ENCODE measurements around the gene INO80E. TPM values are rescaled to one million over a fixed set of nuclear protein-coding genes. Genes with fewer than 3 reads are reported as not detected.

Gene INO80E
- polyA plus RNA-seq, 1 experiment = 35.6 TPM

GRCh38 chr16:29975811-29976511 lies 20.1 kb upstream of the INO80E start:
- DNase-seq (ENCODE audit: low read depth) = no peak
- H3K36me3 ChIP-seq (ENCODE audit: control insufficient read depth, insufficient read depth, low read length) = peaks cover 29% of the 10 kb centered on the region
- no peak for TF ChIP-seq CTCF (IDR thresholded peaks at IDR 0.05; ENCODE audit: insufficient read depth, low read depth, low read length)
- CTCF ChIA-PET = interaction anchor here (0.9 to 1.8 kb wide), 4 partner anchors 11 to 128 kb away, joined by 3 to 4 read pairs (median 3); no protein-coding TSS in a partner anchor
- peak overlapping the region; percentile 83 for H3K4me3 ChIP-seq (ENCODE audit: low read depth, low read length)
- POLR2A ChIA-PET = no interaction called here
- H3K27me3 ChIP-seq (ENCODE audit: control insufficient read depth, insufficient read depth, low read length) = no peaks in the 10 kb centered on the region

GRCh38 chr16:29977063-29977825 lies 18.8 kb upstream of the INO80E start:
- DNase-seq (ENCODE audit: low read depth) = no peak
- TF ChIP-seq CTCF (IDR thresholded peaks at IDR 0.05; ENCODE audit: insufficient read depth, low read depth, low read length) = no peak
- ChIA-PET CTCF (interaction anchor here (1.2 to 1.3 kb wide), 2 partner anchors 12 to 16 kb away, joined by 3 read pairs; no protein-coding TSS in a partner anchor), POLR2A (no interaction called here)
- Histone ChIP-seq H3K4me3 (ENCODE audit: low read depth, low read length) (no peak overlapping the region), H3K36me3 (ENCODE audit: control insufficient read depth, insufficient read depth, low read length) (peaks cover 35% of the 10 kb centered on the region), H3K27me3 (ENCODE audit: control insufficient read depth, insufficient read depth, low read length) (no peaks in the 10 kb centered on the region)

GRCh38 chr16:29978081-29978480 lies 18.0 kb upstream of the INO80E start:
- TF ChIP-seq CTCF (IDR thresholded peaks at IDR 0.05; ENCODE audit: insufficient read depth, low read depth, low read length) = no peak
- no peaks in the 10 kb centered on the region for H3K27me3 ChIP-seq (ENCODE audit: control insufficient read depth, insufficient read depth, low read length)
- no peak overlapping the region for H3K4me3 ChIP-seq (ENCODE audit: low read depth, low read length)
- ChIA-PET POLR2A (no interaction called here), CTCF (interaction anchor here (0.6 kb wide), 1 partner anchor 661 kb away, joined by 3 read pairs; no protein-coding TSS in a partner anchor)
- DNase-seq (ENCODE audit: low read depth) = no peak
- peaks cover 41% of the 10 kb centered on the region for H3K36me3 ChIP-seq (ENCODE audit: control insufficient read depth, insufficient read depth, low read length)

GRCh38 chr16:29978564-29979270 lies 17.3 kb upstream of the INO80E start:
- Histone ChIP-seq H3K4me3 (ENCODE audit: low read depth, low read length) (no peak overlapping the region), H3K27me3 (ENCODE audit: control insufficient read depth, insufficient read depth, low read length) (no peaks in the 10 kb centered on the region), H3K36me3 (ENCODE audit: control insufficient read depth, insufficient read depth, low read length) (peaks cover 46% of the 10 kb centered on the region)
- no peak for DNase-seq (ENCODE audit: low read depth)
- no peak for TF ChIP-seq CTCF (IDR thresholded peaks at IDR 0.05; ENCODE audit: insufficient read depth, low read depth, low read length)
- POLR2A ChIA-PET = no interaction called here
- CTCF ChIA-PET = interaction anchor here (0.6 kb wide), 1 partner anchor 661 kb away, joined by 3 read pairs; no protein-coding TSS in a partner anchor
